Measurements from ENCODE around the gene PDZRN4. TPM values are rescaled to one million over a fixed set of nuclear protein-coding genes. Genes with fewer than 3 reads are reported as not detected.
"Not testable (repeated sequence)": the region's sequence is repeated elsewhere in the genome, so short reads cannot be mapped to it uniquely, and the experiment has no call there.

PDZRN4 gene
- total and polyA plus RNA-seq, 2 of the 4 experiments (the other 2 are of a cell fraction) = not detected

- H3K4me2 ChIP-seq (ENCODE audit: low read depth, low read length); H3K9me1 ChIP-seq (ENCODE audit: insufficient read depth, low read length); intact Hi-C loops (cut with micrococcal nuclease); H3K27ac ChIP-seq (ENCODE audit: insufficient read depth, low read length); H2AK5ac ChIP-seq (ENCODE audit: low read depth, low read length); POLR2A ChIA-PET (ENCODE audit: unreplicated experiment); H4K8ac ChIP-seq (ENCODE audit: low read depth in 2 of 2, low read length in 2 of 2); H3K9me3 ChIP-seq (ENCODE audit: control insufficient read depth, insufficient read depth, low read length); in situ Hi-C loops (cut with MboI; ENCODE audit: low sequenced_read_pairs); dilution Hi-C loops (cut with HindIII; ENCODE audit: low sequenced_read_pairs, unreplicated experiment); H2BK120ac ChIP-seq (ENCODE audit: low read depth, low read length); H3K56ac ChIP-seq (ENCODE audit: extremely low read depth, insufficient read depth, low read length); H3K23ac ChIP-seq (ENCODE audit: low read depth, low read length); H3K79me1 ChIP-seq (ENCODE audit: low read depth in 1 of 2, low read length in 2 of 2); BruUV-seq (replicated peaks); H3K36me3 ChIP-seq (ENCODE audit: control insufficient read depth, insufficient read depth, low read length); DNase-seq; H4K20me1 ChIP-seq (ENCODE audit: insufficient read depth, low read length); H3K4me1 ChIP-seq (ENCODE audit: control insufficient read depth, insufficient read depth, low read length); H2AFZ ChIP-seq (replicated peaks; ENCODE audit: low read length, poor library complexity); H2BK20ac ChIP-seq (ENCODE audit: low read depth, low read length); H2AK9ac ChIP-seq (replicated peaks; ENCODE audit: low read depth, low read length, poor library complexity); H3K27me3 ChIP-seq (ENCODE audit: control insufficient read depth, insufficient read depth, low read length); H2BK5ac ChIP-seq (ENCODE audit: low read depth, low read length, poor library complexity, severe bottlenecking); H3K4ac ChIP-seq (ENCODE audit: low read depth, low read length); H2BK15ac ChIP-seq (ENCODE audit: low read depth, low read length); H3K14ac ChIP-seq (replicated peaks; ENCODE audit: low read depth, low read length); H3K4me3 ChIP-seq (ENCODE audit: insufficient read depth, low read depth, low read length); ATAC-seq (ENCODE audit: low read depth); H3K9ac ChIP-seq (ENCODE audit: low read depth, low read length); CTCF ChIA-PET; H3K18ac ChIP-seq (ENCODE audit: low read depth, low read length); H4K91ac ChIP-seq (ENCODE audit: insufficient read depth, low read depth, low read length); H4K5ac ChIP-seq (ENCODE audit: low read depth, low read length): not testable (repeated sequence)
- no CpG with 5 or more reads among the region's 4 CpGs for WGBS, 2 experiments (ENCODE audit: extremely low coverage in 2 of 2, insufficient read length in 1 of 2)
Measured at GRCh38 chr12:41312451-41312850, 124.3 kb downstream of the PDZRN4 start.

All from IMR-90 (cell line).